ENCODE data around the gene IRS4. TPM values are rescaled to one million over a fixed set of nuclear protein-coding genes. Genes with fewer than 3 reads are reported as not detected.

Gene IRS4
- total and polyA plus RNA-seq, 2 of the 8 experiments (the other 6 are each of a cell fraction or from before 2014, with no cell fraction given) = 3.8 to 14.1 TPM

- TF ChIP-seq YY1 (IDR thresholded peaks at IDR 0.05; ENCODE audit: low read depth, low read length) = no peak
- TF ChIP-seq HDAC6 (IDR thresholded peaks at IDR 0.05; ENCODE audit: low read depth, low read length) = no peak
- no peak for TF ChIP-seq JUN (IDR thresholded peaks at IDR 0.05; ENCODE audit: low read depth, low read length)
- TF ChIP-seq USF2 (IDR thresholded peaks at IDR 0.05; ENCODE audit: low read length) = no peak
- TF ChIP-seq SUZ12 (IDR thresholded peaks at IDR 0.05; ENCODE audit: low read length) = peak; percentile 41
- no peak for TF ChIP-seq CEBPB (IDR thresholded peaks at IDR 0.05; ENCODE audit: low read depth, low read length)
- no peak for TF ChIP-seq TCF12 (IDR thresholded peaks at IDR 0.05; ENCODE audit: low read depth, low read length)
- no peak for TF ChIP-seq RAD21 (IDR thresholded peaks at IDR 0.05 in 1 of 2, conservative IDR thresholded peaks at IDR 0.05 in 1 of 2; ENCODE audit: low read depth in 2 of 2, low read length in 2 of 2)
- TF ChIP-seq GABPA (IDR thresholded peaks at IDR 0.05; ENCODE audit: borderline replicate concordance, insufficient read depth, low read length) = no peak
- peak; percentile 23 for TF ChIP-seq E2F6 (IDR thresholded peaks at IDR 0.05)
- no peak; the same call in 1 of the 2 replicates for TF ChIP-seq RBBP5 (IDR thresholded peaks at IDR 0.05; ENCODE audit: borderline replicate concordance, low read depth, low read length)
- no peak for TF ChIP-seq BRCA1 (IDR thresholded peaks at IDR 0.05; ENCODE audit: low read depth, low read length)
- TF ChIP-seq MAFK (IDR thresholded peaks at IDR 0.05; ENCODE audit: low read depth, low read length) = no peak
- no peak for TF ChIP-seq NANOG (IDR thresholded peaks at IDR 0.05; ENCODE audit: insufficient read depth, low read depth, low read length, poor library complexity, severe bottlenecking)
These were observed 469 bp downstream of the IRS4 start (continued) for GRCh38 chrX:108735679-108736508.

All from H1 (cell line).